T-helper 1 cell treated with Interleukin-12 subunit alpha and Interleukin-12 subunit beta and Interleukin-4 antibody, amounts not matched to agents 30 μg/mL and 1 μg/mL, for 36 hours (primary cell): Measurements from ENCODE around the gene GALR1.
"Not testable (repeated sequence)": the region's sequence is repeated elsewhere in the genome, so short reads cannot be mapped to it uniquely, and the experiment has no call there.

Source experiments
- H3K27ac Mint-ChIP-seq: one replicate; pipeline ENCODE4 v1.8.0; 2021; ENCODE audit warnings: mild to moderate bottlenecking, mixed read lengths
- H3K27me3 Mint-ChIP-seq: one replicate; pipeline ENCODE4 v1.8.0; 2021; ENCODE audit warnings: low read depth, mixed read lengths
- H3K36me3 Mint-ChIP-seq: one replicate; pipeline ENCODE4 v1.8.0; 2021; ENCODE audit warnings: low read depth, mixed read lengths
- H3K4me1 Mint-ChIP-seq: one replicate; pipeline ENCODE4 v1.8.0; 2021; ENCODE audit warnings: low read depth, mixed read lengths
- H3K4me3 Mint-ChIP-seq: one replicate; pipeline ENCODE4 v1.8.0; 2021; ENCODE audit warnings: mild to moderate bottlenecking, moderate library complexity, mixed read lengths
- H3K9me3 Mint-ChIP-seq: one replicate; pipeline ENCODE4 v1.8.0; 2021; ENCODE audit warnings: mixed read lengths

The GALR1 gene

GRCh38 chr18:77223653-77224052 lies 26.0 kb upstream of the GALR1 start:
- H3K4me1 Mint-ChIP-seq = peaks cover 2% of the 10 kb centered on the region
- H3K27me3 Mint-ChIP-seq = peaks cover 16% of the 10 kb centered on the region
- no peak overlapping the region for H3K27ac Mint-ChIP-seq
- no peak overlapping the region for H3K4me3 Mint-ChIP-seq
- no peaks in the 10 kb centered on the region for H3K9me3 Mint-ChIP-seq
- no peaks in the 10 kb centered on the region for H3K36me3 Mint-ChIP-seq

GRCh38 chr18:77230645-77231044 lies 19.0 kb upstream of the GALR1 start:
- peaks cover 30% of the 10 kb centered on the region for H3K27me3 Mint-ChIP-seq
- no peaks in the 10 kb centered on the region for H3K4me1 Mint-ChIP-seq
- H3K36me3 Mint-ChIP-seq = no peaks in the 10 kb centered on the region
- H3K9me3 Mint-ChIP-seq = peaks cover 5% of the 10 kb centered on the region
- H3K27ac Mint-ChIP-seq = no peak overlapping the region
- no peak overlapping the region for H3K4me3 Mint-ChIP-seq

- Mint-ChIP-seq H3K9me3 (peaks cover 23% of the 10 kb centered on the region), H3K36me3 (peaks cover 4% of the 10 kb centered on the region), H3K4me1 (no peaks in the 10 kb centered on the region), H3K4me3 (no peak overlapping the region), H3K27ac (no peak overlapping the region), H3K27me3 (peaks cover 16% of the 10 kb centered on the region)
Measured at GRCh38 chr18:77234504-77235365, 14.9 kb upstream of the GALR1 start.

- H3K4me1 Mint-ChIP-seq, H3K36me3 Mint-ChIP-seq, H3K4me3 Mint-ChIP-seq, H3K27ac Mint-ChIP-seq, H3K27me3 Mint-ChIP-seq: not testable (repeated sequence)
- peaks cover 28% of the 10 kb centered on the region for H3K9me3 Mint-ChIP-seq
Measured at GRCh38 chr18:77239285-77239684, 10.4 kb upstream of the GALR1 start.

- Mint-ChIP-seq H3K4me1 (peaks cover 9% of the 10 kb centered on the region), H3K27me3 (peaks cover 68% of the 10 kb centered on the region), H3K27ac (peak overlapping the region; percentile 34), H3K36me3 (no peaks in the 10 kb centered on the region), H3K9me3 (peaks cover 28% of the 10 kb centered on the region), H3K4me3 (peak overlapping the region; percentile 44)
Measured at GRCh38 chr18:77248873-77249568, 627 bp upstream of the GALR1 start.

- H3K27me3 Mint-ChIP-seq = peaks cover 72% of the 10 kb centered on the region
- H3K9me3 Mint-ChIP-seq = peaks cover 28% of the 10 kb centered on the region
- no peak overlapping the region for H3K4me3 Mint-ChIP-seq
- peaks cover 9% of the 10 kb centered on the region for H3K4me1 Mint-ChIP-seq
- peak overlapping the region; percentile 15 for H3K27ac Mint-ChIP-seq
- H3K36me3 Mint-ChIP-seq = no peaks in the 10 kb centered on the region
Measured at GRCh38 chr18:77250501-77250925, 865 bp downstream of the GALR1 start.

GRCh38 chr18:77250926-77251729 lies 1.5 kb downstream of the GALR1 start:
- Mint-ChIP-seq H3K27me3 (peaks cover 67% of the 10 kb centered on the region), H3K4me3 (no peak overlapping the region), H3K4me1 (peaks cover 9% of the 10 kb centered on the region), H3K27ac (peak overlapping the region; percentile 15), H3K36me3 (no peaks in the 10 kb centered on the region), H3K9me3 (peaks cover 28% of the 10 kb centered on the region)

- H3K27ac Mint-ChIP-seq = no peak overlapping the region
- no peaks in the 10 kb centered on the region for H3K36me3 Mint-ChIP-seq
- H3K4me3 Mint-ChIP-seq = no peak overlapping the region
- H3K27me3 Mint-ChIP-seq = peaks cover 67% of the 10 kb centered on the region
- peaks cover 9% of the 10 kb centered on the region for H3K4me1 Mint-ChIP-seq
- H3K9me3 Mint-ChIP-seq = peaks cover 26% of the 10 kb centered on the region
Measured at GRCh38 chr18:77251730-77252050, 2.0 kb downstream of the GALR1 start.

GRCh38 chr18:77254711-77255405 lies 5.2 kb downstream of the GALR1 start:
- Mint-ChIP-seq H3K4me3 (no peak overlapping the region), H3K4me1 (no peaks in the 10 kb centered on the region), H3K9me3 (peaks cover 22% of the 10 kb centered on the region), H3K27me3 (peaks cover 46% of the 10 kb centered on the region), H3K27ac (no peak overlapping the region), H3K36me3 (peaks cover 3% of the 10 kb centered on the region)

GRCh38 chr18:77255426-77256105 lies 5.9 kb downstream of the GALR1 start:
- Mint-ChIP-seq H3K9me3 (peaks cover 22% of the 10 kb centered on the region), H3K4me3 (no peak overlapping the region), H3K4me1 (no peaks in the 10 kb centered on the region), H3K27me3 (peaks cover 45% of the 10 kb centered on the region), H3K27ac (no peak overlapping the region), H3K36me3 (peaks cover 3% of the 10 kb centered on the region)

- H3K27me3 Mint-ChIP-seq = no peaks in the 10 kb centered on the region
- no peak overlapping the region for H3K27ac Mint-ChIP-seq
- peaks cover 3% of the 10 kb centered on the region for H3K36me3 Mint-ChIP-seq
- H3K9me3 Mint-ChIP-seq = peaks cover 44% of the 10 kb centered on the region
- no peaks in the 10 kb centered on the region for H3K4me1 Mint-ChIP-seq
- H3K4me3 Mint-ChIP-seq = no peak overlapping the region
Measured at GRCh38 chr18:77262643-77263465, 13.2 kb downstream of the GALR1 start.

- Mint-ChIP-seq H3K27me3 (peaks cover under 1% of the 10 kb centered on the region), H3K9me3 (peaks cover 43% of the 10 kb centered on the region), H3K4me3 (no peak overlapping the region)
Measured at GRCh38 chr18:77263466-77263763, 13.8 kb downstream of the GALR1 start.

GRCh38 chr18:77267969-77268368 lies 18.3 kb downstream of the GALR1 start:
- no peak overlapping the region for H3K27ac Mint-ChIP-seq
- peaks cover 21% of the 10 kb centered on the region for H3K27me3 Mint-ChIP-seq
- H3K4me1 Mint-ChIP-seq = no peaks in the 10 kb centered on the region
- no peak overlapping the region for H3K4me3 Mint-ChIP-seq
- H3K9me3 Mint-ChIP-seq = peaks cover 38% of the 10 kb centered on the region
- peaks cover 5% of the 10 kb centered on the region for H3K36me3 Mint-ChIP-seq

More at GRCh38 chr18:77263466-77263763, 13.8 kb downstream of the GALR1 start:
- H3K27ac Mint-ChIP-seq = no peak overlapping the region
- no peaks in the 10 kb centered on the region for H3K4me1 Mint-ChIP-seq
- H3K36me3 Mint-ChIP-seq = peaks cover 3% of the 10 kb centered on the region
